Right atrium auricular region (tissue), 2 donors: ENCODE measurements around the gene AWAT1. TPM values are rescaled to one million over a fixed set of nuclear protein-coding genes. Genes with fewer than 3 reads are reported as not detected.
"Not testable (repeated sequence)": the region's sequence is repeated elsewhere in the genome, so short reads cannot be mapped to it uniquely, and the experiment has no call there.

ENCODE experiments used
- DNase-seq: peaks from one replicate; pipeline ENCODE4 v3.0.0-alpha.2; 2019; ENCODE audit warnings: low spot score
- H3K27ac ChIP-seq, 2 donors: fragments of 200-600 bp; sonication (generic); 1 replicate in 1 of 2; 2 replicates in 1 of 2; pipeline ENCODE4 v1.5.1; 2016 to 2019
- H3K27me3 ChIP-seq, 2 donors: fragments of 200-600 bp; sonication (generic); one replicate each; pipeline versions ENCODE4 v1.5.1 to v1.6.0; 2017 to 2019
- H3K36me3 ChIP-seq: fragments of 200-600 bp; sonication (generic); one replicate; pipeline ENCODE4 v1.5.1; 2016
- H3K4me1 ChIP-seq, 2 donors: fragments of 200-600 bp; sonication (generic); one replicate each; pipeline versions ENCODE4 v1.5.1 to v1.6.0; 2017 to 2019
- H3K4me3 ChIP-seq, 2 donors: fragments of 200-600 bp; sonication (generic); 1 replicate in 1 of 2; 2 replicates in 1 of 2; pipeline ENCODE4 v1.5.1; 2017 to 2019; ENCODE audit warnings: mild to moderate bottlenecking in 1 of 2, moderate library complexity in 1 of 2
- H3K9me3 ChIP-seq, 2 donors: fragments of 200-600 bp; sonication (generic); one replicate each; pipeline ENCODE4 v1.5.1; 2019
- total RNA-seq, 2 donors: library from RNA; depleted of rRNA; stranded (reverse); fragments of >200 nt; gene quantifications; one replicate each; pipeline ENCODE4 v1.1.0, GENCODE V29; 2016
- TF ChIP-seq, protein P1 (sequence below), 2 donors: fragments of 200-600 bp; sonication (generic); IDR thresholded peaks; one replicate each; pipeline ENCODE4 v1.5.1; 2019; ENCODE audit warnings: antibody characterized with exemption in 2 of 2

The AWAT1 gene
- total RNA-seq, 2 donors from 2014 or later = not detected

DNA sequence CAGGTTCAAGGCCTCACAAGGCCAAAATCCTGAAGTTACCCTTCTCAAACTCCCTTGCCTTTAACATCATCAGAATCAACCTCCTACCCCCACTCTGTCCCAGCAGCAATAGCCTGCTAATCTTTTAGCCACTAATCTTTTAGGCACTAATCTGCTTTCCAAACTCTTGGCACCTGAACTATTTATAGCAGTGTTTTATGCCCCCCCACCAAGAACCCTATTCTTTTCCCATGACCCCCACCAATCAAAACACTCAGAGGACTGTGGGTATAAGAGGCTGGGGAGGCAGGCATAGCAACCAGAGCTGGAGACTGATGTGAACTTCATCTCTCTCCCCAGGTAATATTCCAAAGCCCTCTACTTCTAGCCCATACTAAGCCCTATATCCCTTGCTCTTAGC lies 33.6 kb downstream of the AWAT1 start, which contains the start of gene ARR3:
TSS of gene ARR3 (plus strand) at position 301 of the 400 bp plus-strand sequence. CDS start 1,052 bp downstream, outside the sequence.
- TF ChIP-seq, protein P1, sequence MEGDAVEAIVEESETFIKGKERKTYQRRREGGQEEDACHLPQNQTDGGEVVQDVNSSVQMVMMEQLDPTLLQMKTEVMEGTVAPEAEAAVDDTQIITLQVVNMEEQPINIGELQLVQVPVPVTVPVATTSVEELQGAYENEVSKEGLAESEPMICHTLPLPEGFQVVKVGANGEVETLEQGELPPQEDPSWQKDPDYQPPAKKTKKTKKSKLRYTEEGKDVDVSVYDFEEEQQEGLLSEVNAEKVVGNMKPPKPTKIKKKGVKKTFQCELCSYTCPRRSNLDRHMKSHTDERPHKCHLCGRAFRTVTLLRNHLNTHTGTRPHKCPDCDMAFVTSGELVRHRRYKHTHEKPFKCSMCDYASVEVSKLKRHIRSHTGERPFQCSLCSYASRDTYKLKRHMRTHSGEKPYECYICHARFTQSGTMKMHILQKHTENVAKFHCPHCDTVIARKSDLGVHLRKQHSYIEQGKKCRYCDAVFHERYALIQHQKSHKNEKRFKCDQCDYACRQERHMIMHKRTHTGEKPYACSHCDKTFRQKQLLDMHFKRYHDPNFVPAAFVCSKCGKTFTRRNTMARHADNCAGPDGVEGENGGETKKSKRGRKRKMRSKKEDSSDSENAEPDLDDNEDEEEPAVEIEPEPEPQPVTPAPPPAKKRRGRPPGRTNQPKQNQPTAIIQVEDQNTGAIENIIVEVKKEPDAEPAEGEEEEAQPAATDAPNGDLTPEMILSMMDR (IDR thresholded peaks at IDR 0.05) = no peak
- Histone ChIP-seq H3K36me3 (no peaks in the 10 kb centered on the region), H3K4me1 (no peaks in the 10 kb centered on the region), H3K27ac (no peak within 1 kb of the TSS), H3K9me3 (no peaks in the 10 kb centered on the region), H3K27me3 (no peaks in the 10 kb centered on the region), H3K4me3 (no peak within 1 kb of the TSS)
- no peak for DNase-seq

DNA sequence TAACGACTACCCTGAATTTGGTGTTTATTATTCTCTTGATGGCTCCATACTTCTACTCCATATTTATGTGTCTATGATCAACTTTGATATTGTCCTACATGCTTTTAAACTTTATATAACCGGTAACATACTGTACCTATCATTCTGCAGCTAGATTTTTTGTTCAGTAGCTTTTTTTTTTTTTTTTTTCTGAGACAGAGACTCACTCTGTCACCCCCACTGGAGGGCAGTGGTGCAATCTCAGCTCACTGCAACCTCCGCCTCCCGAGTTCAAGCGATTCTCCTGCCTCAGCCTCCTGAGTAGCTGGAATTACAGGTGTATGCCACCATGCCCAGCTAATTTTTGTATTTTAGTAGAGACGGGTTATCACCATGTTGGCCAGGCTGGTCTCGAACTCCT lies 39.6 kb downstream of the AWAT1 start:
- not testable (repeated sequence) for H3K36me3 ChIP-seq, DNase-seq, H3K4me3 ChIP-seq, H3K9me3 ChIP-seq, H3K4me1 ChIP-seq, H3K27me3 ChIP-seq, H3K27ac ChIP-seq

DNA sequence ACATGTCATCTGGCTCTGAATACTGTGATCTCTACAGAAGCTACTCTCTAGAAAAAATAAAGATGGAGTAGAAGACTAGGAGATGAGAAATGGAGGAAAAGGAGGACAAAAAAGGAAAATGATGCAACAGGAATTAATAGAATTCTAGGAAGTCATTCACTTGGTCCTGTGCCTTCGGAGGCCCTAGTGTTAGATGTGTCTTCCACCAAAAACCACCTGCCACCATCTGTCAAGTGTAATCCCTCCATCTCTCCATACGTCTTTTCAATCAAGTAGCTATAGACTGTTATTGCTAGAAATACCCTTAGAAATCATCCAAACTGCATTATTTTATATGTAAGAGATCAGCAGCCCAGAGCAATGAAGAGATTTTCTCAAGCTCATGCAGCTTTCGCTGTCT lies 44.6 kb downstream of the AWAT1 start:
- TF ChIP-seq, protein P1 (IDR thresholded peaks at IDR 0.05) = no peak
- no peak for DNase-seq

DNA sequence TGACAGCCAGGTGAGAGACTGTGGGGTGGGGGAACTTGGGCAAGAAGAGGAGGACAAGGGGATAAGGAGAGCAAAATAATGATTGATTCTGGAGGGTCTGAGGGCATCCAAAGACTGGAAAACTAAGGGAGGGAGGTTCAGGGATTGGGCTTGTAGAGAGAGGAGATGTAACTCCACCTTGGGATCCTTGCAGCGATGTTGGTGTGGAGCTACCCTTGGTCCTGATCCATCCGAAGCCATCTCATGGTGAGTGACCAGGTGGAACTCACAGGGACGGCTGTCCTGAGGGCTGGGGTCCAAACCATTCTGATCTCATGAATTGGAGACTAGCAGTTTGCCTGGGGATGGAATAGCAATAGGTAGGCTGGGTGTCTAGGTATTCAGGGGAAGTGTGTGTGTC lies 46.1 kb downstream of the AWAT1 start:
- Histone ChIP-seq H3K27me3 (no peaks in the 10 kb centered on the region), H3K4me1 (no peaks in the 10 kb centered on the region), H3K4me3 (no peak overlapping the region), H3K36me3 (no peaks in the 10 kb centered on the region), H3K27ac (no peak overlapping the region), H3K9me3 (no peaks in the 10 kb centered on the region)
- DNase-seq = no peak
- TF ChIP-seq, protein P1 (IDR thresholded peaks at IDR 0.05) = no peak

More for the DNA sequence above, 44.6 kb downstream of the AWAT1 start:
- Histone ChIP-seq H3K9me3 (no peaks in the 10 kb centered on the region), H3K4me3 (no peak overlapping the region), H3K27ac (no peak overlapping the region), H3K4me1 (no peaks in the 10 kb centered on the region), H3K27me3 (no peaks in the 10 kb centered on the region), H3K36me3 (no peaks in the 10 kb centered on the region)

DNA sequence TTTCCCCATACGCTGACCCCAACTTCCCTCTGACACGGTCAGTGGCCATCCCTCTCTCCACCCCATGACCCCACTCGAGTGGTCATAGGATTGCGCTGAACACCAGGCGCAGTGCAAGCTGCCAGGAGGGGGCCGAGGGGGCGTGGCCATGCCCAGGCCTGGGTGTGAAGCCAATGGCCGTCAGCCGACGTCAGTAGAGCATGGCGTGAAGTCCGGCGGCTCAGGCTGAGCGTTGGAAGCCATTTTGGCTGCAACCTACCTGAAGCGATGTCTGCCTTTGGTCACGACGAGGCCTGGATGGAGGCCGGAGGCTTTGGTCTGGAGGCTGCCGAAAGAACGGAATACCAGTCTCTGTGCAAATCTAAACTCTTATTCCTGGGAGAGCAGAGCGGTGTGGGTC lies 47.5 kb downstream of the AWAT1 start, which contains the start of gene RAB41:
TSS of gene RAB41 (plus strand) at position 222 of the 400 bp plus-strand sequence. CDS start at position 268, 46 bp downstream.
- no peaks in the 10 kb centered on the region for H3K27me3 ChIP-seq
- no peak for DNase-seq

DNA sequence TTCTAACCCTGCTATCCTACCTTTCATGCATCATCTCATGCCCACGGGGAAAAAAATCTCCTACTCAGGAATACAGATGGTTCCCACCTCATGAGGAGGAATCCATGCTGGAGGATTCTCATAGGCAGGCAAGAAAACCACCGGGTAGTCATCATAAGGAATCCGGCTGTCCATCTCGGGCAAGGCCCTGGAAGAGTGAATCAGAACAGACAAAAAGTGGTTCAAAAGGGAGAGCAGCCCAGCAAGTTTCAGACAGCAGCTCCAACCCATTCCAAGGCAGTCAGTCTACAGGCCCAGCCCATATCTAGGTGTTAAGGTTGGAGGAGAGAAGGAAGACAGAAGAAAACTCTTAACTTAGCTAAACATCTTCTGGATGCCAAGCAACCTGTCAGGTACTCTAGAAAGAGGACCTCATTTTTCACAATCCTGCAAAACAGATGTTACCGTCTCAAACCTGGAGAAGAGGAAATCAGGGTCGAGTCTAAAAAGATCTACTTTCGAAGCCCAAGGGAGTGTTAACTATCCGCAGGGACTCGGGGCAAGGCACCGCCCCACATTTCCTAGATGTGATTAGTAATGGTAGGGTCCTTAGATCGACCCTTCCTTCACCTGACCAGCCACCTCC lies 54.8 kb downstream of the AWAT1 start:
- peaks cover 0 to 11% of the 10 kb centered on the region in 2 donors for H3K4me1 ChIP-seq
- TF ChIP-seq, protein P1 (IDR thresholded peaks at IDR 0.05) = no peak
- no peak for DNase-seq
- H3K27ac ChIP-seq = peak overlapping the region; percentile 51 to 65
- no peaks in the 10 kb centered on the region for H3K27me3 ChIP-seq
- H3K36me3 ChIP-seq = peaks cover 5% of the 10 kb centered on the region
- H3K4me3 ChIP-seq = peak overlapping the region; percentile 39 to 57
- H3K9me3 ChIP-seq = no peaks in the 10 kb centered on the region

More for the DNA sequence above, 47.5 kb downstream of the AWAT1 start, which contains the start of gene RAB41:
- Histone ChIP-seq H3K9me3 (no peaks in the 10 kb centered on the region), H3K4me1 (no peaks in the 10 kb centered on the region), H3K36me3 (no peaks in the 10 kb centered on the region), H3K27ac (no peak within 1 kb of the TSS), H3K4me3 (no peak within 1 kb of the TSS)
- TF ChIP-seq, protein P1 (IDR thresholded peaks at IDR 0.05) = no peak

Other genes starting within 250 kb of the AWAT1 start
- gene AWAT2, start 184.7 kb upstream of the AWAT1 start, total RNA-seq = not detected
- not detected for gene OTUD6A, start 172.2 kb upstream of the AWAT1 start, total RNA-seq
- gene IGBP1, start 101.2 kb upstream of the AWAT1 start, total RNA-seq = 10 to 100 TPM; 47.1 to 50.4 TPM
- not detected for gene DGAT2L6, start 57.2 kb upstream of the AWAT1 start, total RNA-seq
- gene P2RY4, start 25.5 kb downstream of the AWAT1 start, total RNA-seq = not detected
- not detected for gene ARR3, start 33.7 kb downstream of the AWAT1 start, total RNA-seq
- not detected for gene RAB41, start 47.5 kb downstream of the AWAT1 start, total RNA-seq
- 10 to 100 TPM; 30.2 to 44.5 TPM for gene PDZD11, start 55.3 kb downstream of the AWAT1 start, total RNA-seq
- under 1 TPM; 0.08 to 0.41 TPM for gene KIF4A, start 55.4 kb downstream of the AWAT1 start, total RNA-seq
- gene GDPD2, start 188.7 kb downstream of the AWAT1 start, total RNA-seq = not detected
- 10 to 100 TPM in 1 of 2 donors, 1 to 10 TPM in 1; 8.8 to 34.6 TPM for gene DLG3, start 210.2 kb downstream of the AWAT1 start, total RNA-seq